Activated naive CD4-positive, alpha-beta T cell treated with anti-CD3 and anti-CD28 coated beads for 36 hours (primary cell): ENCODE data around the gene C1QL4. TPM values are rescaled to one million over a fixed set of nuclear protein-coding genes. Genes with fewer than 3 reads are reported as not detected.

Source experiments
- CTCF ChIA-PET: fragments of 350-600 bp; sonication (Branson Sonifier 250); formaldehyde crosslinking; loops from one replicate; lab custom pipeline; 2021; ENCODE audit warnings: antibody characterized with exemption; lab: Charles Lee
- DNase-seq: peaks from one replicate; pipeline ENCODE4 v3.0.0-alpha.2; 2020
- H3K27ac Mint-ChIP-seq: one replicate; pipeline ENCODE4 v1.8.0; 2021; ENCODE audit warnings: mild to moderate bottlenecking, mixed read lengths
- H3K27me3 Mint-ChIP-seq: one replicate; pipeline ENCODE4 v1.8.0; 2021; ENCODE audit warnings: low read depth, mixed read lengths
- H3K36me3 Mint-ChIP-seq: one replicate; pipeline ENCODE4 v1.8.0; 2021; ENCODE audit warnings: low read depth, mixed read lengths
- H3K4me1 Mint-ChIP-seq: one replicate; pipeline ENCODE4 v1.8.0; 2021; ENCODE audit warnings: low read depth, mixed read lengths
- H3K4me3 Mint-ChIP-seq: one replicate; pipeline ENCODE4 v1.8.0; 2021; ENCODE audit warnings: mild to moderate bottlenecking, moderate library complexity, mixed read lengths
- H3K9me3 Mint-ChIP-seq: one replicate; pipeline ENCODE4 v1.8.0; 2021; ENCODE audit warnings: mixed read lengths
- intact Hi-C: fragments of 100-400 bp; cut with micrococcal nuclease; formaldehyde crosslinking; loops from one replicate; pipeline ENCODE4 v1.15.1; 2023
- total RNA-seq, 2 experiments: library from RNA; stranded (reverse); gene quantifications; one replicate each; pipeline ENCODE4 v1.2.3, GENCODE V29; 2021

The C1QL4 gene
- total RNA-seq, 2 experiments from 2014 or later = not detected

DNA sequence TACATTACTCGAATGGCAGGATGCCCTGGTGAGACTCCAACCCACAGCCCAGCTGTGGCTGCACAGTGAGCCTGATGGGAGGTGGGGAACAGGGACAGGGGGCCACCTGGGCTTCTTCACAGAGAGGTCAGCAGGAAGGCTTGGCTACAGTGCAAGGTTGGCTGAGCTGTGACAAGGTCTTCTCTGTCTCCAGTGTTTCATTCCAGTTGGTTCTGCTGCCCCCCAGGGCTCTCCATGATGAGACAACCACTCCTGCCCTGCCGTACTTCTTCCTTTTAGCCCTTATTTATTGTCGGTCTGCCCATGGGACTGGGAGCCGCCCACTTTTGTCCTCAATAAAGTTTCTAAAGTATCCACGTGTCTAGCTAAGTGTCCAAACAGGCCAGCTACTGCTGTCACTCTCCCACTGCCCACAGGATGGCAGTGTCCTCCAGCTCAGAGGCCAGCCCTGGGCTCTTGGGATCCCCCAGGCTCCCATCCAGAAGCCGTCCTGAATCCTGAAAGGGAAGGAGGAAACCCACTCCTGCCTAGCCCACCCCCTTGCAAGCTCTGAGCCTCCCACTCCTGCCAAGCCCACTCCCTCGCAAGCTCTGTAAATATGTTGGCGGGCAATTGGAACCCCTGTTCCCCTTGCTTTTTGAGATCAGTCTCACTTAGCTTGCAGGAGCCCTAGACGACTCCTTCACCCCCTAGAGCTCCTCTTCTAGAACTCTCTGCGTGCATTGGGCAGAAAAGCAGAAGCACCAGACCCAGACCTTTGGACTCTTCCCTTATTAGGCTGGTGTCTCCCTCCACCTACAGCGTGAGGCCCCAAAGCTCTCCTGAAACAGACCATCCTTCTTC is 5.4 kb downstream of the C1QL4 start:
- CTCF ChIA-PET = interaction anchor here (0.6 to 4.0 kb wide), 12 partner anchors 9 to 253 kb away, joined by 3 to 28 read pairs (median 6); partner anchors contain the start of genes PRPH, TROAP and TUBA1B
- no peak overlapping the region for H3K4me3 Mint-ChIP-seq
- no peak for DNase-seq
- peaks cover 28% of the 10 kb centered on the region for H3K36me3 Mint-ChIP-seq
- peaks cover 41% of the 10 kb centered on the region for H3K27me3 Mint-ChIP-seq
- H3K9me3 Mint-ChIP-seq = no peaks in the 10 kb centered on the region
- intact Hi-C loops = no loop called here
- no peak overlapping the region for H3K27ac Mint-ChIP-seq
- H3K4me1 Mint-ChIP-seq = peaks cover 12% of the 10 kb centered on the region

DNA sequence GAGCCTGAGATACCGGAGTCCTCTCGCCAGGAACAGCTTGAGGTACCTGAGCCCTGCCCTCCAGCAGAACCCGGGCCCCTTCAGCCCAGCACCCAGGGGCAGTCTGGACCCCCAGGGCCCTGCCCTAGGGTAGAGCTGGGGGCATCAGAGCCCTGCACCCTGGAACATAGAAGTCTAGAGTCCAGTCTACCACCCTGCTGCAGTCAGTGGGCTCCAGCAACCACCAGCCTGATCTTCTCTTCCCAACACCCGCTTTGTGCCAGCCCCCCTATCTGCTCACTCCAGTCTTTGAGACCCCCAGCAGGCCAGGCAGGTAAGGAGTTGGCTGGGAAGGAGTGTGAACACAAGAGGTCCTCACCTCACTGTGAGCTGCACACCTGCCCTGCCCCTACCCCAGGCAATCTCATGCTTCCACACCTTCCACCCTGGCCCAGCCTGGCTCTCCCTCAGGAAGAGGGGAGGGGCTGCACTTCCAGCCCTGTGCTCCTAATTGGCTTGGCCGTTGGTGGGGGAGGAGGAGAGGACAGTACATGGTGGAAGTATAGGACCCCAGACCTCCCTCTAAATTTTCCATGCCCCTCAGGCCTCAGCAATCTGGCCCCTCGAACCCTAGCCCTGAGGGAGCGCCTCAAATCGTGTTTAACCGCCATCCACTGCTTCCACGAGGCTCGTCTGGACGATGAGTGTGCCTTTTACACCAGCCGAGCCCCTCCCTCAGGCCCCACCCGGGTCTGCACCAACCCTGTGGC is 6.2 kb downstream of the C1QL4 start:
- no peak overlapping the region for H3K4me3 Mint-ChIP-seq
- H3K36me3 Mint-ChIP-seq = peaks cover 31% of the 10 kb centered on the region
- intact Hi-C loops = no loop called here
- H3K27me3 Mint-ChIP-seq = peaks cover 39% of the 10 kb centered on the region
- no peak overlapping the region for H3K27ac Mint-ChIP-seq
- DNase-seq = no peak
- H3K4me1 Mint-ChIP-seq = peaks cover 10% of the 10 kb centered on the region
- CTCF ChIA-PET = interaction anchor here (0.6 to 4.0 kb wide), 8 partner anchors 12 to 199 kb away, joined by 3 to 28 read pairs (median 6); partner anchors contain the start of genes PRPH and TUBA1B
- H3K9me3 Mint-ChIP-seq = no peaks in the 10 kb centered on the region

DNA sequence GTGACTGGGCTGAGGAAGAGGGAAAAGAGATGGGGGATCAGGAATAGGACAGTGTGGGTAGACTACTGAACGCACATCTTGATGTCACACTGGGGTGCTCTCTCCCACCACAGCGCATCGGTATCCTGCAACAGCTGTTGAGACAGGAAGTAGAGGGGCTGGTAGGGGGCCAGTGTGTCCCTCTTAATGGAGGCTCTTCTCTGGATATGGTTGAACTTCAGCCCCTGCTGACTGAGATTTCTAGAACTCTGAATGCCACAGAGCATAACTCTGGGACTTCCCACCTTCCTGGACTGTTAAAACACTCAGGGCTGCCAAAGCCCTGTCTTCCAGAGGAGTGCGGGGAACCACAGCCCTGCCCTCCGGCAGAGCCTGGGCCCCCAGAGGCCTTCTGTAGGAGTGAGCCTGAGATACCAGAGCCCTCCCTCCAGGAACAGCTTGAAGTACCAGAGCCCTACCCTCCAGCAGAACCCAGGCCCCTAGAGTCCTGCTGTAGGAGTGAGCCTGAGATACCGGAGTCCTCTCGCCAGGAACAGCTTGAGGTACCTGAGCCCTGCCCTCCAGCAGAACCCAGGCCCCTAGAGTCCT is 6.9 kb downstream of the C1QL4 start:
- peaks cover 5% of the 10 kb centered on the region for H3K4me1 Mint-ChIP-seq
- no peak overlapping the region for H3K27ac Mint-ChIP-seq
- CTCF ChIA-PET = interaction anchor here (1.3 to 4.0 kb wide), 4 partner anchors 7 to 40 kb away, joined by 3 to 28 read pairs (median 14); partner anchors contain the start of gene C1QL4
- intact Hi-C loops = no loop called here
- H3K9me3 Mint-ChIP-seq = no peaks in the 10 kb centered on the region
- no peak for DNase-seq
- no peak overlapping the region for H3K4me3 Mint-ChIP-seq
- peaks cover 31% of the 10 kb centered on the region for H3K36me3 Mint-ChIP-seq
- peaks cover 33% of the 10 kb centered on the region for H3K27me3 Mint-ChIP-seq

DNA sequence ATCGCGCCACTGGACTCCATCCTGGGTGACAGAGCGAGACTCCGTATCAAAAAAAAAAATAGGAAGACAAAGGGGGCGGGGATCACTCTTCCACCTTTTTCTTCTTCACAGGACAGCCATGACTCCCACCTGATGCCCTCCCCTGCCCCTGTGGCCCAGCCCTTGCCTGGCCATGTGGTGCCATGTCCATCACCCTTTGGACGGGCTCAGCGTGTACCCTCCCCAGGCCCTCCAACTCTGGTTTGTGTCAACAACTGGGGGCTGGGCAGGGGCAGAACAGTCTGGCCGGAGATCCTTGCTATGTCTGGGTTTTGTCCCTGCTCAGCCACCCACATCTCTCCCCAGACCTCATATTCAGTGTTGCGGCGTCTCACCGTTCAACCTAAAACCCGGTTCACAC is 8.2 kb downstream of the C1QL4 start:
- Mint-ChIP-seq H3K27ac (no peak overlapping the region), H3K9me3 (no peaks in the 10 kb centered on the region), H3K4me3 (no peak overlapping the region), H3K27me3 (peaks cover 22% of the 10 kb centered on the region), H3K4me1 (peaks cover 5% of the 10 kb centered on the region), H3K36me3 (peaks cover 34% of the 10 kb centered on the region)
- DNase-seq = no peak
- intact Hi-C loops = no loop called here
- CTCF ChIA-PET = interaction anchor here (1.3 kb wide), 1 partner anchor 9 kb away, joined by 3 read pairs; the partner anchor contains the start of gene C1QL4

- Mint-ChIP-seq H3K27ac (no peak overlapping the region), H3K36me3 (peaks cover 40% of the 10 kb centered on the region), H3K4me3 (no peak overlapping the region), H3K9me3 (no peaks in the 10 kb centered on the region), H3K4me1 (peaks cover 2% of the 10 kb centered on the region), H3K27me3 (peaks cover 17% of the 10 kb centered on the region)
- CTCF ChIA-PET = no interaction called here
- intact Hi-C loops = no loop called here
- DNase-seq = no peak
These were observed 9.1 kb downstream of the C1QL4 start for GRCh38 chr12:49327887-49328286.

- Mint-ChIP-seq H3K9me3 (no peaks in the 10 kb centered on the region), H3K27me3 (peaks cover 12% of the 10 kb centered on the region), H3K4me1 (peaks cover 2% of the 10 kb centered on the region), H3K4me3 (no peak overlapping the region), H3K27ac (no peak overlapping the region), H3K36me3 (peaks cover 40% of the 10 kb centered on the region)
- DNase-seq = no peak
- CTCF ChIA-PET = no interaction called here
- intact Hi-C loops = no loop called here
These were observed 9.6 kb downstream of the C1QL4 start for GRCh38 chr12:49327368-49327767.

DNA sequence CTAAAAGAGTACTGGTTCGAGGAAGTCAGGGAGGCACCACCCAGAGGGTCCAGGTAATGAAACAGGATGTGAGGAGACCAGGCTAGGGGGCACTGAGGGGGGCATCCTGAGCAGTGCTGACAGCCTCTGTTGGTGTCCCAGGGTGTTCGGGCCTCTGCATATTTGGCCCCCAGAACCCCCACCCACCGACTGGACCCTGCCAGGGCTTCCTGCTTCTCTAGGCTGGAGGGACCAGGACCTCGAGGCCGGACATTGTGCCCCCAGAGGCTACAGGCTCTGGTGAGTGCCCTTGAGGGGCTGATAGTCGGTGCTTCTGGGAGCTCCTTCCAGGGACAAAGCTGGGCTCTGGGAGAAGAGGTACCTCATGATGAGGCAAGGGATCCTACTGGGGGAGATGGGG is 11.4 kb downstream of the C1QL4 start:
- Mint-ChIP-seq H3K4me3 (no peak overlapping the region), H3K36me3 (peaks cover 26% of the 10 kb centered on the region), H3K27ac (no peak overlapping the region), H3K27me3 (no peaks in the 10 kb centered on the region), H3K4me1 (peaks cover 17% of the 10 kb centered on the region), H3K9me3 (no peaks in the 10 kb centered on the region)
- no peak for DNase-seq
- CTCF ChIA-PET = interaction anchor here (1.0 to 1.3 kb wide), 4 partner anchors 22 to 103 kb away, joined by 3 to 7 read pairs (median 5); no protein-coding TSS in a partner anchor
- intact Hi-C loops = no loop called here

DNA sequence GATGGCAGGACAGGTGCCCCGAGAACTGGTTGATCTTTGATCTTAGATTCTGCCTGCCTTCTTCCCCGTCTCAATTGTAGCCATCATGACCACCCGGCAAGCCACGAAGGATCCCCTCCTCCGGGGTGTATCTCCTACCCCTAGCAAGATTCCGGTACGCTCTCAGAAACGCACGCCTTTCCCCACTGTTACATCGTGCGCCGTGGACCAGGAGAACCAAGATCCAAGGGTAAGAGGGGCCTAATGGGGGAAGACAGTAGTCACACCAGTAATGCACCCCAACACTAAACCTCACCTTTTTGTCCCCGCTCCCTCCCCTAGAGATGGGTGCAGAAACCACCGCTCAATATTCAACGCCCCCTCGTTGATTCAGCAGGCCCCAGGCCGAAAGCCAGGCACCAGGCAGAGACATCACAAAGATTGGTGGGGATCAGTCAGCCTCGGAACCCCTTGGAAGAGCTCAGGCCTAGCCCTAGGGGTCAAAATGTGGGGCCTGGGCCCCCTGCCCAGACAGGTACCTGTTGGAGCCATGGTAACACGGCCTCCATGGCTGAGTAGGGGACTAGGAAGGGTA is 13.4 kb downstream of the C1QL4 start:
- peak overlapping the region; percentile 91 for H3K27ac Mint-ChIP-seq
- DNase-seq = no peak
- peak overlapping the region; percentile 98 for H3K4me3 Mint-ChIP-seq
- intact Hi-C loops = loop anchor here (1.0 to 2.0 kb wide), 5 partner anchors 14 to 417 kb away; partner anchors contain the start of genes C1QL4, TMBIM6, TUBA1A and TUBA1C
- CTCF ChIA-PET = interaction anchor here (1.0 to 3.9 kb wide), 8 partner anchors 13 to 191 kb away, joined by 3 to 29 read pairs (median 4); partner anchors contain the start of gene C1QL4
- no peaks in the 10 kb centered on the region for H3K27me3 Mint-ChIP-seq
- H3K36me3 Mint-ChIP-seq = peaks cover 17% of the 10 kb centered on the region
- no peaks in the 10 kb centered on the region for H3K9me3 Mint-ChIP-seq
- peaks cover 17% of the 10 kb centered on the region for H3K4me1 Mint-ChIP-seq

- Mint-ChIP-seq H3K27ac (peak within 1 kb of the TSS; percentile 91), H3K4me3 (peak within 1 kb of the TSS; percentile 98), H3K4me1 (peaks cover 17% of the 10 kb centered on the region), H3K36me3 (peaks cover 16% of the 10 kb centered on the region), H3K9me3 (no peaks in the 10 kb centered on the region), H3K27me3 (no peaks in the 10 kb centered on the region)
- intact Hi-C loops = loop anchor here (1.0 to 2.0 kb wide), 10 partner anchors 14 to 418 kb away; partner anchors contain the start of genes C1QL4, PRPF40B, SPATS2 and TMBIM6
- CTCF ChIA-PET = interaction anchor here (0.6 to 3.9 kb wide), 13 partner anchors 9 to 441 kb away, joined by 3 to 29 read pairs (median 4); partner anchors contain the start of genes C1QL4 and PRPH
- peak; percentile 99 for DNase-seq
These were observed 14.1 kb downstream of the C1QL4 start, which contains the start of gene TROAP for GRCh38 chr12:49322708-49323523. TROAP (plus strand) TSS chr12:49323255; CDS start chr12:49323609, 354 bp downstream.

- no peaks in the 10 kb centered on the region for H3K27me3 Mint-ChIP-seq
- H3K27ac Mint-ChIP-seq = peak overlapping the region; percentile 91
- intact Hi-C loops = loop anchor here (1.0 to 2.0 kb wide), 6 partner anchors 20 to 418 kb away; partner anchors contain the start of genes PRPF40B, SPATS2 and TMBIM6
- H3K4me3 Mint-ChIP-seq = peak overlapping the region; percentile 98
- no peaks in the 10 kb centered on the region for H3K9me3 Mint-ChIP-seq
- peaks cover 17% of the 10 kb centered on the region for H3K4me1 Mint-ChIP-seq
- no peak for DNase-seq
- CTCF ChIA-PET = interaction anchor here (0.7 to 3.9 kb wide), 8 partner anchors 11 to 259 kb away, joined by 3 to 29 read pairs (median 4); partner anchors contain the start of gene PRPH
- H3K36me3 Mint-ChIP-seq = peaks cover 13% of the 10 kb centered on the region
These were observed 14.7 kb downstream of the C1QL4 start for GRCh38 chr12:49322367-49322707.
